CD4-positive, alpha-beta T cell (primary cell): ENCODE data around the gene SULT1A3. TPM values are rescaled to one million over a fixed set of nuclear protein-coding genes. Genes with fewer than 3 reads are reported as not detected.
"Not testable (repeated sequence)": the region's sequence is repeated elsewhere in the genome, so short reads cannot be mapped to it uniquely, and the experiment has no call there.

ENCODE experiments used
- ATAC-seq: fragments of 200-7000 bp; cut with Tn5 transposase; one replicate; pipeline ENCODE4 v1.10.0; 2022; ENCODE audit warnings: mild to moderate bottlenecking; ENCODE audit not compliant: poor library complexity
- CTCF ChIA-PET: fragments of 350-600 bp; sonication (Branson Sonifier 250); formaldehyde crosslinking; loops from one replicate; lab custom pipeline; 2021; ENCODE audit warnings: antibody characterized with exemption, inconsistent platforms; lab: Charles Lee
- POLR2A ChIA-PET: fragments of 350-600 bp; sonication (Branson Sonifier 250); formaldehyde crosslinking; loops from one replicate; lab custom pipeline; 2021; ENCODE audit warnings: antibody characterized with exemption, inconsistent platforms; lab: Charles Lee
- DNase-seq, 14 experiments: peaks; one replicate each; pipeline ENCODE4 v3.0.0-alpha.2; 2013 to 2020; ENCODE audit warnings: mixed read lengths in 2 of 14
- H3K27ac ChIP-seq, 2 donors: one replicate each; pipeline versions ENCODE4 v1.5.1 to v1.7.0; 2013; ENCODE audit warnings: low read length in 2 of 2, low read depth in 1 of 2, mild to moderate bottlenecking in 1 of 2
- H3K27me3 ChIP-seq, 2 experiments: 1 replicate in 1 of 2; 2 replicates in 1 of 2; pipeline versions ENCODE4 v1.6.1 to v1.7.0; 2013; ENCODE audit warnings: low read length in 2 of 2, control low read depth in 1 of 2, mild to moderate bottlenecking in 1 of 2, moderate library complexity in 1 of 2; ENCODE audit not compliant: insufficient read depth in 2 of 2, control insufficient read depth in 1 of 2
- H3K36me3 ChIP-seq: one replicate; pipeline ENCODE4 v1.6.1; 2013; ENCODE audit warnings: low read length, control low read depth; ENCODE audit not compliant: insufficient read depth
- H3K4me1 ChIP-seq: one replicate; pipeline ENCODE4 v1.6.1; 2013; ENCODE audit warnings: low read length, control low read depth; ENCODE audit not compliant: insufficient read depth
- H3K4me3 ChIP-seq: one replicate; pipeline ENCODE4 v1.5.1; 2013; ENCODE audit warnings: mild to moderate bottlenecking, low read length, moderate library complexity
- H3K9me3 ChIP-seq, 2 experiments: 1 replicate in 1 of 2; 2 replicates in 1 of 2; pipeline versions ENCODE4 v1.6.1 to v1.7.0; 2013; ENCODE audit warnings: low read length in 2 of 2, mild to moderate bottlenecking in 2 of 2, control low read depth in 1 of 2, moderate library complexity in 1 of 2; ENCODE audit not compliant: control insufficient read depth in 1 of 2, insufficient read depth in 1 of 2
- H3K27ac Mint-ChIP-seq: one replicate; pipeline ENCODE4 v1.8.0; 2020; ENCODE audit warnings: mixed read lengths
- H3K27me3 Mint-ChIP-seq: one replicate; pipeline ENCODE4 v1.8.0; 2021; ENCODE audit warnings: mixed read lengths
- H3K36me3 Mint-ChIP-seq: one replicate; pipeline ENCODE4 v1.8.0; 2021; ENCODE audit warnings: low read depth, mixed read lengths
- H3K4me1 Mint-ChIP-seq: one replicate; pipeline ENCODE4 v1.8.0; 2021; ENCODE audit warnings: low read depth, mixed read lengths
- H3K4me3 Mint-ChIP-seq: one replicate; pipeline ENCODE4 v1.8.0; 2020; ENCODE audit warnings: mild to moderate bottlenecking, mixed read lengths
- H3K9me3 Mint-ChIP-seq: one replicate; pipeline ENCODE4 v1.8.0; 2020; ENCODE audit warnings: mixed read lengths
- CTCF ChIP-seq: fragments of 200-600 bp; IDR thresholded peaks from one replicate; pipeline ENCODE4 v1.8.0; 2022; ENCODE audit warnings: antibody characterized with exemption, mild to moderate bottlenecking
- intact Hi-C, 2 experiments: fragments of 100-400 bp; cut with DNase I in 1 of 2; cut with micrococcal nuclease in 1 of 2; formaldehyde crosslinking; loops; one replicate each; pipeline versions ENCODE4 v1.15.1 to v1.9.0; 2023 to 2025; cut with DNase I, micrococcal nuclease
- total RNA-seq, 174 experiments: library from RNA in 2 of 174; stranded (reverse) in 2 of 174; gene quantifications; one replicate each; pipeline ENCODE4 v1.2.3 and lab custom pipeline; 2021 to 2026

Gene SULT1A3
- total RNA-seq, 2 experiments from 2014 or later, result 15.0 to 16.1 TPM

DNA sequence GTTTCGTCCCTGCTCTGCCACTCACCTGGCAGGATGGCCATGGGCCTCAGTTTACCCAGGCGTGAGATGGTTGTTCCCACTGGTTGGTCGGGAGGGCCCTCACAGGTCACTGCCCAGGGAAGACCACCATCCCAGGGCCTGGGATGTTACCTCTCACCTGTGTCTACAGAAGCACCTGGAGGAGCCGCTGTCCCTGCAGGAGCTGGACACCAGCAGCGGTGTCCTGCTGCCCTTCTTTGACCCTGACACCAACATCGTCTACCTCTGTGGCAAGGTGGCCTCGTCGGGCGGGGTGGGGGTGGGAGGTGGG is 11.5 kb upstream of the SULT1A3 start:
- H3K4me1 Mint-ChIP-seq, result peaks cover 25% of the 10 kb centered on the region
- peak overlapping the region; percentile 29 to 96 for H3K27ac ChIP-seq

GRCh38 chr16:30187971-30188561 is 11.0 kb upstream of the SULT1A3 start:
- H3K27me3 ChIP-seq, result no peaks in the 10 kb centered on the region
- POLR2A ChIA-PET, result interaction anchor here (1.1 to 6.0 kb wide), 2 partner anchors 45 to 123 kb away, joined by 3 to 106 read pairs; partner anchors contain the start of gene ALDOA
- peak overlapping the region; percentile 42 for H3K4me3 Mint-ChIP-seq
- peaks cover 22% of the 10 kb centered on the region for H3K4me1 Mint-ChIP-seq
- no peaks in the 10 kb centered on the region for H3K9me3 ChIP-seq
- peak overlapping the region; percentile 100 for H3K4me3 ChIP-seq
- no peaks in the 10 kb centered on the region for H3K9me3 Mint-ChIP-seq
- intact Hi-C loops, result no loop called here
- DNase-seq, result peak in 3 of 14 experiments; percentile 1 to 38 (median 35)
- H3K4me1 ChIP-seq, result peaks cover 40% of the 10 kb centered on the region
- ATAC-seq, result no peak
- H3K36me3 Mint-ChIP-seq, result peaks cover 44% of the 10 kb centered on the region
- H3K27ac Mint-ChIP-seq, result peak overlapping the region; percentile 98
- peak overlapping the region; percentile 29 to 96 for H3K27ac ChIP-seq
- no peak for TF ChIP-seq CTCF
- no peaks in the 10 kb centered on the region for H3K27me3 Mint-ChIP-seq
- H3K36me3 ChIP-seq, result peaks cover 43% of the 10 kb centered on the region
- CTCF ChIA-PET, result no interaction called here

More for the DNA sequence above, 11.5 kb upstream of the SULT1A3 start:
- no peaks in the 10 kb centered on the region for H3K9me3 Mint-ChIP-seq
- POLR2A ChIA-PET, result interaction anchor here (1.1 to 6.0 kb wide), 2 partner anchors 44 to 122 kb away, joined by 3 to 106 read pairs; partner anchors contain the start of gene ALDOA
- H3K4me1 ChIP-seq, result peaks cover 43% of the 10 kb centered on the region
- intact Hi-C loops, result no loop called here
- H3K27me3 Mint-ChIP-seq, result no peaks in the 10 kb centered on the region
- ATAC-seq (no peak), DNase-seq (no peak)
- H3K27me3 ChIP-seq, result no peaks in the 10 kb centered on the region
- TF ChIP-seq CTCF, result peak; percentile 23
- peak overlapping the region; percentile 98 for H3K27ac Mint-ChIP-seq
- H3K36me3 ChIP-seq, result peaks cover 43% of the 10 kb centered on the region
- peaks cover 44% of the 10 kb centered on the region for H3K36me3 Mint-ChIP-seq
- peak overlapping the region; percentile 99 for H3K4me3 Mint-ChIP-seq
- H3K9me3 ChIP-seq, result no peaks in the 10 kb centered on the region
- H3K4me3 ChIP-seq, result peak overlapping the region; percentile 100
- CTCF ChIA-PET, result interaction anchor here (3.5 kb wide), 1 partner anchor 96 kb away, joined by 15 read pairs; the partner anchor contains the start of gene TBX6

- DNase-seq, ATAC-seq, H3K4me3 Mint-ChIP-seq, POLR2A ChIA-PET, CTCF ChIA-PET, H3K4me3 ChIP-seq, H3K27ac ChIP-seq, H3K9me3 ChIP-seq, H3K27me3 Mint-ChIP-seq, H3K9me3 Mint-ChIP-seq, H3K27ac Mint-ChIP-seq, H3K27me3 ChIP-seq, intact Hi-C loops: not testable (repeated sequence)
- Mint-ChIP-seq H3K36me3 (peaks cover 20% of the 10 kb centered on the region), H3K4me1 (peaks cover 11% of the 10 kb centered on the region)
- Histone ChIP-seq H3K4me1 (peaks cover 22% of the 10 kb centered on the region), H3K36me3 (peaks cover 23% of the 10 kb centered on the region)
Observed at GRCh38 chr16:30191158-30191557, 7.9 kb upstream of the SULT1A3 start.

- H3K36me3 Mint-ChIP-seq, DNase-seq, H3K4me1 Mint-ChIP-seq, POLR2A ChIA-PET, H3K4me3 Mint-ChIP-seq, H3K27me3 Mint-ChIP-seq, H3K9me3 Mint-ChIP-seq, H3K27ac Mint-ChIP-seq, H3K4me1 ChIP-seq, H3K9me3 ChIP-seq, H3K4me3 ChIP-seq, H3K36me3 ChIP-seq, CTCF ChIA-PET, intact Hi-C loops, H3K27ac ChIP-seq, H3K27me3 ChIP-seq: not testable (repeated sequence)
- peak; percentile 31 for ATAC-seq
Observed at GRCh38 chr16:30193098-30193497, 6.0 kb upstream of the SULT1A3 start.

GRCh38 chr16:30193615-30194014 is 5.4 kb upstream of the SULT1A3 start, which contains the start of the genes BOLA2B and SLX1A:
BOLA2B (minus strand) TSS chr16:30193666; CDS start chr16:30193595, 71 bp downstream.
SLX1A (plus strand) TSS chr16:30193875; CDS start chr16:30194085, 210 bp downstream.
- POLR2A ChIA-PET, H3K27ac Mint-ChIP-seq, H3K27me3 ChIP-seq, intact Hi-C loops, H3K36me3 Mint-ChIP-seq, H3K27me3 Mint-ChIP-seq, H3K4me3 Mint-ChIP-seq, H3K9me3 ChIP-seq, H3K36me3 ChIP-seq, CTCF ChIA-PET, H3K27ac ChIP-seq, H3K9me3 Mint-ChIP-seq, DNase-seq, H3K4me1 ChIP-seq, H3K4me1 Mint-ChIP-seq: not testable (repeated sequence)
- H3K4me3 ChIP-seq, result peak within 1 kb of the TSS; percentile 40
- peak; percentile 83 for ATAC-seq
